ENCODE measurements around the gene STPG2.

The STPG2 gene

GRCh38 chr4:98098764-98099163, 44.5 kb downstream of the STPG2 start:
- TF ChIP-seq, protein P1, sequence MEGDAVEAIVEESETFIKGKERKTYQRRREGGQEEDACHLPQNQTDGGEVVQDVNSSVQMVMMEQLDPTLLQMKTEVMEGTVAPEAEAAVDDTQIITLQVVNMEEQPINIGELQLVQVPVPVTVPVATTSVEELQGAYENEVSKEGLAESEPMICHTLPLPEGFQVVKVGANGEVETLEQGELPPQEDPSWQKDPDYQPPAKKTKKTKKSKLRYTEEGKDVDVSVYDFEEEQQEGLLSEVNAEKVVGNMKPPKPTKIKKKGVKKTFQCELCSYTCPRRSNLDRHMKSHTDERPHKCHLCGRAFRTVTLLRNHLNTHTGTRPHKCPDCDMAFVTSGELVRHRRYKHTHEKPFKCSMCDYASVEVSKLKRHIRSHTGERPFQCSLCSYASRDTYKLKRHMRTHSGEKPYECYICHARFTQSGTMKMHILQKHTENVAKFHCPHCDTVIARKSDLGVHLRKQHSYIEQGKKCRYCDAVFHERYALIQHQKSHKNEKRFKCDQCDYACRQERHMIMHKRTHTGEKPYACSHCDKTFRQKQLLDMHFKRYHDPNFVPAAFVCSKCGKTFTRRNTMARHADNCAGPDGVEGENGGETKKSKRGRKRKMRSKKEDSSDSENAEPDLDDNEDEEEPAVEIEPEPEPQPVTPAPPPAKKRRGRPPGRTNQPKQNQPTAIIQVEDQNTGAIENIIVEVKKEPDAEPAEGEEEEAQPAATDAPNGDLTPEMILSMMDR (conservative IDR thresholded peaks at IDR 0.05; ENCODE audit: low read depth, low read length): no peak
- no peak for DNase-seq (ENCODE audit: low read depth)
- H3K4me3 ChIP-seq (ENCODE audit: low read depth, low read length): no peak overlapping the region

DNA sequence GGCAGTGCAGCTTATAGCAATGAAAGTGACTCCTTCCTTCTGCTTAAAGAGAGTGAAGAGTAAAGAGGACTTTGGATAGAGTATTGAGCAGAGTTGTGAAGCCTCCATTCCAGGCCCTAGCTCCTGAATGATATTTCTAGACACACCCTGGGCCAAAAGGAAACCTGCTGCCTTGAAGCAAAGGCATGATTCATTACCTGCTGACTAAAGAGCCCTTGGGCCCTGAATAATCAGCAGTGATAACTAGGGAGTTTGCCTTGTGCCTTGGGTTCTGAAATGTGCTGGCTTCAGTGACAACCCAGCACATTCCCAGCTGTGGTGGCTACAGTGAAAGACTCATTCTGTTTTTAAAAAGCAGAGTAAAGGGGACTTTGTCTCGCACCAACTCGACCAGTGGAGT, 49.2 kb downstream of the STPG2 start:
- H3K4me3 ChIP-seq (ENCODE audit: low read depth, low read length): no peak overlapping the region
- no peak for DNase-seq (ENCODE audit: low read depth)
- TF ChIP-seq, protein P1 (conservative IDR thresholded peaks at IDR 0.05; ENCODE audit: low read depth, low read length): no peak

GRCh38 chr4:98093662-98094061, 49.6 kb downstream of the STPG2 start:
- no peak for DNase-seq (ENCODE audit: low read depth)
- TF ChIP-seq, protein P1 (conservative IDR thresholded peaks at IDR 0.05; ENCODE audit: low read depth, low read length): no peak
- H3K4me3 ChIP-seq (ENCODE audit: low read depth, low read length): no peak overlapping the region

GRCh38 chr4:98092833-98093439, 50.3 kb downstream of the STPG2 start:
- TF ChIP-seq, protein P1 (conservative IDR thresholded peaks at IDR 0.05; ENCODE audit: low read depth, low read length): peak; percentile 62
- no peak overlapping the region for H3K4me3 ChIP-seq (ENCODE audit: low read depth, low read length)
- peak; percentile 53 for DNase-seq (ENCODE audit: low read depth)

- TF ChIP-seq, protein P1 (conservative IDR thresholded peaks at IDR 0.05; ENCODE audit: low read depth, low read length): no peak
- H3K4me3 ChIP-seq (ENCODE audit: low read depth, low read length): no peak overlapping the region
- no peak for DNase-seq (ENCODE audit: low read depth)
Observed at GRCh38 chr4:98081936-98082335, 61.3 kb downstream of the STPG2 start.

- DNase-seq (ENCODE audit: low read depth): no peak
- TF ChIP-seq, protein P1 (conservative IDR thresholded peaks at IDR 0.05; ENCODE audit: low read depth, low read length): no peak
- H3K4me3 ChIP-seq (ENCODE audit: low read depth, low read length): no peak overlapping the region
Observed at GRCh38 chr4:98068495-98068894, 74.8 kb downstream of the STPG2 start.

GRCh38 chr4:98055800-98056501, 87.3 kb downstream of the STPG2 start:
- DNase-seq (ENCODE audit: low read depth): no peak
- TF ChIP-seq, protein P1 (conservative IDR thresholded peaks at IDR 0.05; ENCODE audit: low read depth, low read length): no peak

More at GRCh38 chr4:98055800-98056501, 87.3 kb downstream of the STPG2 start:
- no peak overlapping the region for H3K4me3 ChIP-seq (ENCODE audit: low read depth, low read length)

Data from choroid plexus epithelial cell (primary cell).